Measurements from ENCODE around the gene INSM1.

INSM1 gene

GRCh38 chr20:20413810-20414281 lies 45.9 kb downstream of the INSM1 start:
- TF ChIP-seq POLR2A (IDR thresholded peaks at IDR 0.05; ENCODE audit: low read depth, low read length) (no peak), TAF1 (IDR thresholded peaks at IDR 0.05; ENCODE audit: borderline replicate concordance, low read depth, low read length) (no peak), POLR2AphosphoS5 (IDR thresholded peaks at IDR 0.05; ENCODE audit: low read depth, low read length) (no peak)
- DNase-seq (ENCODE audit: insufficient read length) (no peak), FAIRE-seq (no peak)

- no peak for FAIRE-seq
- TF ChIP-seq TAF1 (IDR thresholded peaks at IDR 0.05; ENCODE audit: borderline replicate concordance, low read depth, low read length), result no peak
- no peak for TF ChIP-seq POLR2A (IDR thresholded peaks at IDR 0.05; ENCODE audit: low read depth, low read length)
- TF ChIP-seq POLR2AphosphoS5 (IDR thresholded peaks at IDR 0.05; ENCODE audit: low read depth, low read length), result no peak
- no peak for DNase-seq (ENCODE audit: insufficient read length)
These were observed 46.8 kb downstream of the INSM1 start for GRCh38 chr20:20414640-20415220.

GRCh38 chr20:20415321-20415720 lies 47.4 kb downstream of the INSM1 start:
- FAIRE-seq (no peak), DNase-seq (ENCODE audit: insufficient read length) (no peak)

GRCh38 chr20:20417876-20418676 lies 50.2 kb downstream of the INSM1 start:
- TF ChIP-seq POLR2AphosphoS5 (IDR thresholded peaks at IDR 0.05; ENCODE audit: low read depth, low read length) (no peak), TAF1 (IDR thresholded peaks at IDR 0.05; ENCODE audit: borderline replicate concordance, low read depth, low read length) (no peak), POLR2A (IDR thresholded peaks at IDR 0.05; ENCODE audit: low read depth, low read length) (no peak)
- DNase-seq (ENCODE audit: insufficient read length) (no peak), FAIRE-seq (peak; percentile 33)

More at GRCh38 chr20:20415321-20415720, 47.4 kb downstream of the INSM1 start:
- no peak for TF ChIP-seq POLR2A (IDR thresholded peaks at IDR 0.05; ENCODE audit: low read depth, low read length)
- no peak for TF ChIP-seq TAF1 (IDR thresholded peaks at IDR 0.05; ENCODE audit: borderline replicate concordance, low read depth, low read length)
- TF ChIP-seq POLR2AphosphoS5 (IDR thresholded peaks at IDR 0.05; ENCODE audit: low read depth, low read length), result no peak

Data from GM12892 (cell line).